Measurements from ENCODE around the gene GRIK4.

Gene GRIK4

GRCh38 chr11:120771551-120772060 is 260.1 kb downstream of the GRIK4 start:
- ChIA-PET POLR2A (no interaction called here), CTCF (no interaction called here)
- TF ChIP-seq, protein P1, sequence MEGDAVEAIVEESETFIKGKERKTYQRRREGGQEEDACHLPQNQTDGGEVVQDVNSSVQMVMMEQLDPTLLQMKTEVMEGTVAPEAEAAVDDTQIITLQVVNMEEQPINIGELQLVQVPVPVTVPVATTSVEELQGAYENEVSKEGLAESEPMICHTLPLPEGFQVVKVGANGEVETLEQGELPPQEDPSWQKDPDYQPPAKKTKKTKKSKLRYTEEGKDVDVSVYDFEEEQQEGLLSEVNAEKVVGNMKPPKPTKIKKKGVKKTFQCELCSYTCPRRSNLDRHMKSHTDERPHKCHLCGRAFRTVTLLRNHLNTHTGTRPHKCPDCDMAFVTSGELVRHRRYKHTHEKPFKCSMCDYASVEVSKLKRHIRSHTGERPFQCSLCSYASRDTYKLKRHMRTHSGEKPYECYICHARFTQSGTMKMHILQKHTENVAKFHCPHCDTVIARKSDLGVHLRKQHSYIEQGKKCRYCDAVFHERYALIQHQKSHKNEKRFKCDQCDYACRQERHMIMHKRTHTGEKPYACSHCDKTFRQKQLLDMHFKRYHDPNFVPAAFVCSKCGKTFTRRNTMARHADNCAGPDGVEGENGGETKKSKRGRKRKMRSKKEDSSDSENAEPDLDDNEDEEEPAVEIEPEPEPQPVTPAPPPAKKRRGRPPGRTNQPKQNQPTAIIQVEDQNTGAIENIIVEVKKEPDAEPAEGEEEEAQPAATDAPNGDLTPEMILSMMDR (IDR thresholded peaks at IDR 0.05; ENCODE audit: insufficient read depth, low read length, missing control alignments): no peak
- H3K4me3 ChIP-seq (ENCODE audit: low read depth, low read length): no peak overlapping the region
- no peak for DNase-seq (ENCODE audit: low read depth, low spot score)

GRCh38 chr11:120773501-120774031 is 262.0 kb downstream of the GRIK4 start:
- TF ChIP-seq, protein P1 (IDR thresholded peaks at IDR 0.05; ENCODE audit: insufficient read depth, low read length, missing control alignments): no peak
- no peak overlapping the region for H3K4me3 ChIP-seq (ENCODE audit: low read depth, low read length)
- ChIA-PET CTCF (no interaction called here), POLR2A (no interaction called here)
- no peak for DNase-seq (ENCODE audit: low read depth, low spot score)

GRCh38 chr11:120774591-120775386 is 263.2 kb downstream of the GRIK4 start:
- CTCF ChIA-PET: no interaction called here
- no peak overlapping the region for H3K4me3 ChIP-seq (ENCODE audit: low read depth, low read length)
- TF ChIP-seq, protein P1 (IDR thresholded peaks at IDR 0.05; ENCODE audit: insufficient read depth, low read length, missing control alignments): no peak
- DNase-seq (ENCODE audit: low read depth, low spot score): no peak
- POLR2A ChIA-PET: no interaction called here

DNA sequence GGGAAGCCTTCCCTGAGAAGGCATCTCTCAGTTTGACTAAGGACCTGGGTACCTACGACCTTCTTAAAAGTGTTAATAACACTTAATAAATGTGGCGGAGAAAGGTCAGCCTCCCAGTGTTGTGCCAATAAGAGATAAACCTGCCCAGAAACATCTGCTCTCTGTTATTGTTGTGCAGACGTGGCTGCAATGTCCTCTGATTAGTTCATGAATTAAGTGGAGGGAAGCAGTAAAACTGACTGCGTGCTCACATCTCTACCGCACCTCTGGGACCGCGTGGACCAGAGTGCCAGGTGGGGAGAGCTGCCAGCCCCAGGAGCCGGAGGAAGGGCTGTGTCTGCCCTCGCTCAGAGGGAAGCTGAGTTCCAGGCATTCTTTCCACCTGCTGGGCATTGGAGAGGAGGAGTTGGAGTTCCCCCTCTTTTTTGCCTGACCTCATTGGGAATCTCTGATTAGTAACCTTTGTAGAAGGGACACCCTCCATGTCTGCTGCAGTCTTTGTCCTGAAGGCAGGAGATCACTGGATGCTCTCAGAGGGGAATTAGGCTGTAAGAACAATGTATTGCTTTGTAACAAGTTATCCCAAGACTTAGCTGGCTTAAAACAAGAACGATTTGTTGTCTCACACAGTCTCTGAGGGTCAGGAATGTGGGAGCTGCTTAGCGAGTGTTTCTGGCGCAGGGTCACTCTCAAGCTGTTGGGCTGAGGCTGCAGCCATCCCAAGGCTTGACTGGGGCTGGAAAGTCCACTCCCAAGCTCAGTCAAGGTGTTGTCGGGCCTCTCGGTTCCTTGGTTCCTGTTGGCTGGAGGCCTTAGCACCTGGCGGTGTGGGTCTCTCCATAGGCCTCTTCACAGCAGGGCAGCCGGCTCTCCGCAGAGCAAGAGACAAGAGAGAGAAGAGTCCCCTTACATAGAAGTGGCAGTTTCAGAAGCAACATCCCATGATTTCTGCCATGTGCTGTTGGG is 264.7 kb downstream of the GRIK4 start:
- ChIA-PET POLR2A (no interaction called here), CTCF (interaction anchor here (0.6 kb wide), 1 partner anchor 187 kb away, joined by 3 read pairs; no protein-coding TSS in a partner anchor)
- DNase-seq (ENCODE audit: low read depth, low spot score): no peak
- TF ChIP-seq, protein P1 (IDR thresholded peaks at IDR 0.05; ENCODE audit: insufficient read depth, low read length, missing control alignments): no peak
- H3K4me3 ChIP-seq (ENCODE audit: low read depth, low read length): no peak overlapping the region

DNA sequence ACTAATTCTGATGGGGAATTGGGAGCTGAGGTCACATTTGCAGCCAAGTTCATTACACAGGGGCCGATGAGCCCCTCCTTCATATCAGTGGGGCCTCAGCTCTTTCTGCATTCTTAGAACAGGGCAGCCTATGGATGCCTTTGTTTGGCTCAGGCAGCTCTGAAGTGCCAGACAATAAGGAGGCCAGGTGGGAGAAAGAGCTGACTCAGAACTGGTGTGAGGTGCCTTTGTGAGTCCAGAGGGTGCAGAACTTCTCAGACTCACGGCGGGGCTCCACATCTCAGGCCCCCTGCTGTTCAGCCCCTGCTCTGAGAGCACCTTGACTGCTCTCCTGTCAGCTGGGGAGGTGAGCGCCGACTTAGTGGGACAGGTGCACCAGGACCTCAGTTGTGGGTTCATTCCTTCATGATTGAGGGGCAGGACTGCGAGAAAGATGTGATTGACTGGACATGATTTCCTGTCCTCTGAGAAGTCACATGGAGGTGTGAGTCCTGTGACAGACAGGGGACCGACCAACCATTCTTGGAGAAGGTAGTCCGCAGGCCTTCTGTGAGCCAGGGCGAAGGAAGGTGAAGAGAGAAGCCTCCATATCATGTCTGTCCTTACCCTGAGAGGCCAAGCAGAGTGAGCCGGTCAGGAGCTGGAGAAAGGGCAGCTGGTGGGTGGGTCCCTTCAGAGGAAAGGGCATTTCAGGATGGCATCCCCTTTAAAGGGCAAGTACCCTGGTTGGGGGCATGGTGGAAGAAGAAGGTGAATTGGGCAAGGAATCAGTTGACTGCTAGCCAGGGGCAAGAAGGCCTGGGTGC is 267.3 kb downstream of the GRIK4 start:
- H3K4me3 ChIP-seq (ENCODE audit: low read depth, low read length): no peak overlapping the region
- TF ChIP-seq, protein P1 (IDR thresholded peaks at IDR 0.05; ENCODE audit: insufficient read depth, low read length, missing control alignments): no peak
- POLR2A ChIA-PET: no interaction called here

More for the DNA sequence above, 267.3 kb downstream of the GRIK4 start:
- DNase-seq (ENCODE audit: low read depth, low spot score): no peak
- CTCF ChIA-PET: interaction anchor here (1.8 kb wide), 1 partner anchor 23 kb away, joined by 7 read pairs; no protein-coding TSS in a partner anchor

Measured in AG04449 (cell line).